Activated T-helper 1 cell treated with anti-CD3 and anti-CD28 coated beads, Interleukin-12 subunit alpha, Interleukin-12 subunit beta, Interleukin-2, Interleukin-4 antibody, amounts not matched to agents 30 ng/mL and 10 ng/mL and 1 ng/mL, durations not matched to agents 14 hours and 24 hours and 36 hours (primary cell): ENCODE data around the gene ANKRA2. TPM values are rescaled to one million over a fixed set of nuclear protein-coding genes. Genes with fewer than 3 reads are reported as not detected.

Experiments used
- DNase-seq: peaks from one replicate; pipeline ENCODE4 v3.0.0; 2021; ENCODE audit warnings: low spot score
- H3K27ac Mint-ChIP-seq: one replicate; pipeline ENCODE4 v1.8.0; 2021; ENCODE audit warnings: mild to moderate bottlenecking, mixed read lengths
- H3K27me3 Mint-ChIP-seq: one replicate; pipeline ENCODE4 v1.8.0; 2022; ENCODE audit warnings: mild to moderate bottlenecking, moderate library complexity, mixed read lengths; ENCODE audit not compliant: insufficient read depth
- H3K36me3 Mint-ChIP-seq: one replicate; pipeline ENCODE4 v1.8.0; 2021; ENCODE audit warnings: low read depth, mixed read lengths
- H3K4me1 Mint-ChIP-seq: one replicate; pipeline ENCODE4 v1.8.0; 2021; ENCODE audit warnings: low read depth, mixed read lengths
- H3K4me3 Mint-ChIP-seq: one replicate; pipeline ENCODE4 v1.8.0; 2021; ENCODE audit warnings: mild to moderate bottlenecking, moderate library complexity, mixed read lengths
- H3K9me3 Mint-ChIP-seq: one replicate; pipeline ENCODE4 v1.8.0; 2021; ENCODE audit warnings: mixed read lengths
- intact Hi-C: fragments of 100-400 bp; cut with micrococcal nuclease; formaldehyde crosslinking; loops from one replicate; pipeline ENCODE4 v1.15.1; 2024
- total RNA-seq: library from RNA; stranded (reverse); gene quantifications from 2 replicates; pipeline ENCODE4 v1.2.3, GENCODE V29; 2022

Gene ANKRA2
- 15.8 and 18.8 TPM in 2 replicates for total RNA-seq

GRCh38 chr5:73565139-73565968 is at the start of gene ANKRA2, which contains the start of gene UTP15:
Gene ANKRA2, minus strand, starts transcription at chr5:73565639. Its CDS starts 2,758 bp downstream, at chr5:73562881.
Gene UTP15, plus strand, starts transcription at chr5:73565743. Its CDS starts 1,602 bp downstream, at chr5:73567345.
- Mint-ChIP-seq H3K27me3 (no peaks in the 10 kb centered on the region), H3K36me3 (peaks cover 25% of the 10 kb centered on the region), H3K9me3 (no peaks in the 10 kb centered on the region), H3K27ac (peak within 1 kb of the TSS; percentile 99), H3K4me1 (peaks cover 32% of the 10 kb centered on the region), H3K4me3 (peak within 1 kb of the TSS; percentile 95)
- intact Hi-C loops = loop anchor here (1.0 to 10.0 kb wide), 9 partner anchors 29 to 1978 kb away; partner anchors contain the start of genes BTF3, GFM2, HEXB and HMGCR
- peak; percentile 98 for DNase-seq

GRCh38 chr5:73615085-73615484 is 49.6 kb upstream of the ANKRA2 start:
- Mint-ChIP-seq H3K4me3 (no peak overlapping the region), H3K4me1 (no peaks in the 10 kb centered on the region), H3K9me3 (no peaks in the 10 kb centered on the region), H3K27ac (no peak overlapping the region), H3K36me3 (no peaks in the 10 kb centered on the region), H3K27me3 (peaks cover 14% of the 10 kb centered on the region)
- intact Hi-C loops = no loop called here
- DNase-seq = no peak

GRCh38 chr5:73612799-73613198 is 47.4 kb upstream of the ANKRA2 start:
- Mint-ChIP-seq H3K4me3 (no peak overlapping the region), H3K27ac (no peak overlapping the region), H3K27me3 (peaks cover 11% of the 10 kb centered on the region), H3K9me3 (no peaks in the 10 kb centered on the region), H3K4me1 (no peaks in the 10 kb centered on the region), H3K36me3 (no peaks in the 10 kb centered on the region)
- intact Hi-C loops = no loop called here
- no peak for DNase-seq

GRCh38 chr5:73607228-73607627 is 41.8 kb upstream of the ANKRA2 start:
- Mint-ChIP-seq H3K4me3 (no peak overlapping the region), H3K27ac (no peak overlapping the region), H3K9me3 (no peaks in the 10 kb centered on the region), H3K4me1 (no peaks in the 10 kb centered on the region), H3K27me3 (peaks cover 6% of the 10 kb centered on the region), H3K36me3 (no peaks in the 10 kb centered on the region)
- DNase-seq = no peak
- intact Hi-C loops = no loop called here

- Mint-ChIP-seq H3K27ac (no peak overlapping the region), H3K9me3 (peaks cover 4% of the 10 kb centered on the region), H3K4me1 (no peaks in the 10 kb centered on the region), H3K27me3 (peaks cover 11% of the 10 kb centered on the region), H3K4me3 (no peak overlapping the region), H3K36me3 (no peaks in the 10 kb centered on the region)
- DNase-seq = no peak
- intact Hi-C loops = no loop called here
These were observed 40.8 kb upstream of the ANKRA2 start for GRCh38 chr5:73606206-73606753.

- peaks cover 4% of the 10 kb centered on the region for H3K9me3 Mint-ChIP-seq
- intact Hi-C loops = no loop called here
- no peaks in the 10 kb centered on the region for H3K4me1 Mint-ChIP-seq
- H3K27me3 Mint-ChIP-seq = peaks cover 15% of the 10 kb centered on the region
- no peak overlapping the region for H3K27ac Mint-ChIP-seq
- DNase-seq = no peak
- no peak overlapping the region for H3K4me3 Mint-ChIP-seq
- H3K36me3 Mint-ChIP-seq = no peaks in the 10 kb centered on the region
These were observed 40.0 kb upstream of the ANKRA2 start for GRCh38 chr5:73605223-73606087.

- no peaks in the 10 kb centered on the region for H3K4me1 Mint-ChIP-seq
- intact Hi-C loops = no loop called here
- no peak overlapping the region for H3K4me3 Mint-ChIP-seq
These were observed 38.6 kb upstream of the ANKRA2 start for GRCh38 chr5:73603998-73604397.

GRCh38 chr5:73599380-73599779 is 33.9 kb upstream of the ANKRA2 start:
- Mint-ChIP-seq H3K36me3 (no peaks in the 10 kb centered on the region), H3K27me3 (peaks cover 12% of the 10 kb centered on the region), H3K27ac (no peak overlapping the region), H3K4me3 (no peak overlapping the region), H3K9me3 (peaks cover 4% of the 10 kb centered on the region), H3K4me1 (no peaks in the 10 kb centered on the region)
- intact Hi-C loops = loop anchor here (10.0 kb wide), 1 partner anchor 305 kb away; no protein-coding TSS in a partner anchor
- no peak for DNase-seq

More at GRCh38 chr5:73603998-73604397, 38.6 kb upstream of the ANKRA2 start:
- peaks cover 12% of the 10 kb centered on the region for H3K27me3 Mint-ChIP-seq
- H3K27ac Mint-ChIP-seq = no peak overlapping the region
- no peaks in the 10 kb centered on the region for H3K36me3 Mint-ChIP-seq
- H3K9me3 Mint-ChIP-seq = peaks cover 4% of the 10 kb centered on the region
- DNase-seq = no peak

- peaks cover 3% of the 10 kb centered on the region for H3K9me3 Mint-ChIP-seq
- no peaks in the 10 kb centered on the region for H3K4me1 Mint-ChIP-seq
- H3K4me3 Mint-ChIP-seq = no peak overlapping the region
- intact Hi-C loops = loop anchor here (1.0 to 10.0 kb wide), 2 partner anchors 78 to 308 kb away; no protein-coding TSS in a partner anchor
- H3K36me3 Mint-ChIP-seq = no peaks in the 10 kb centered on the region
- peaks cover 15% of the 10 kb centered on the region for H3K27me3 Mint-ChIP-seq
- DNase-seq = no peak
- no peak overlapping the region for H3K27ac Mint-ChIP-seq
These were observed 31.4 kb upstream of the ANKRA2 start for GRCh38 chr5:73596705-73597328.

- no peaks in the 10 kb centered on the region for H3K4me1 Mint-ChIP-seq
- no peaks in the 10 kb centered on the region for H3K36me3 Mint-ChIP-seq
These were observed 27.1 kb upstream of the ANKRA2 start for GRCh38 chr5:73592551-73592950.

GRCh38 chr5:73591698-73592501 is 26.5 kb upstream of the ANKRA2 start:
- no peak for DNase-seq
- Mint-ChIP-seq H3K27ac (no peak overlapping the region), H3K4me3 (no peak overlapping the region), H3K36me3 (no peaks in the 10 kb centered on the region), H3K27me3 (peaks cover 9% of the 10 kb centered on the region), H3K9me3 (no peaks in the 10 kb centered on the region), H3K4me1 (no peaks in the 10 kb centered on the region)
- intact Hi-C loops = loop anchor here (1.0 to 10.0 kb wide), 4 partner anchors 100 to 1056 kb away; no protein-coding TSS in a partner anchor

More at GRCh38 chr5:73592551-73592950, 27.1 kb upstream of the ANKRA2 start:
- intact Hi-C loops = loop anchor here (5.0 to 10.0 kb wide), 2 partner anchors 100 to 312 kb away; no protein-coding TSS in a partner anchor
- DNase-seq = no peak
- H3K27me3 Mint-ChIP-seq = peaks cover 9% of the 10 kb centered on the region
- no peak overlapping the region for H3K4me3 Mint-ChIP-seq
- no peaks in the 10 kb centered on the region for H3K9me3 Mint-ChIP-seq
- H3K27ac Mint-ChIP-seq = no peak overlapping the region
